ENCODE results near the gene CDH24. TPM values are rescaled to one million over a fixed set of nuclear protein-coding genes. Genes with fewer than 3 reads are reported as not detected.

The CDH24 gene, protein sequence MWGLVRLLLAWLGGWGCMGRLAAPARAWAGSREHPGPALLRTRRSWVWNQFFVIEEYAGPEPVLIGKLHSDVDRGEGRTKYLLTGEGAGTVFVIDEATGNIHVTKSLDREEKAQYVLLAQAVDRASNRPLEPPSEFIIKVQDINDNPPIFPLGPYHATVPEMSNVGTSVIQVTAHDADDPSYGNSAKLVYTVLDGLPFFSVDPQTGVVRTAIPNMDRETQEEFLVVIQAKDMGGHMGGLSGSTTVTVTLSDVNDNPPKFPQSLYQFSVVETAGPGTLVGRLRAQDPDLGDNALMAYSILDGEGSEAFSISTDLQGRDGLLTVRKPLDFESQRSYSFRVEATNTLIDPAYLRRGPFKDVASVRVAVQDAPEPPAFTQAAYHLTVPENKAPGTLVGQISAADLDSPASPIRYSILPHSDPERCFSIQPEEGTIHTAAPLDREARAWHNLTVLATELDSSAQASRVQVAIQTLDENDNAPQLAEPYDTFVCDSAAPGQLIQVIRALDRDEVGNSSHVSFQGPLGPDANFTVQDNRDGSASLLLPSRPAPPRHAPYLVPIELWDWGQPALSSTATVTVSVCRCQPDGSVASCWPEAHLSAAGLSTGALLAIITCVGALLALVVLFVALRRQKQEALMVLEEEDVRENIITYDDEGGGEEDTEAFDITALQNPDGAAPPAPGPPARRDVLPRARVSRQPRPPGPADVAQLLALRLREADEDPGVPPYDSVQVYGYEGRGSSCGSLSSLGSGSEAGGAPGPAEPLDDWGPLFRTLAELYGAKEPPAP
- 15.0 and 35.9 TPM in 2 replicates for total RNA-seq (ENCODE audit: low replicate concordance)

DNA sequence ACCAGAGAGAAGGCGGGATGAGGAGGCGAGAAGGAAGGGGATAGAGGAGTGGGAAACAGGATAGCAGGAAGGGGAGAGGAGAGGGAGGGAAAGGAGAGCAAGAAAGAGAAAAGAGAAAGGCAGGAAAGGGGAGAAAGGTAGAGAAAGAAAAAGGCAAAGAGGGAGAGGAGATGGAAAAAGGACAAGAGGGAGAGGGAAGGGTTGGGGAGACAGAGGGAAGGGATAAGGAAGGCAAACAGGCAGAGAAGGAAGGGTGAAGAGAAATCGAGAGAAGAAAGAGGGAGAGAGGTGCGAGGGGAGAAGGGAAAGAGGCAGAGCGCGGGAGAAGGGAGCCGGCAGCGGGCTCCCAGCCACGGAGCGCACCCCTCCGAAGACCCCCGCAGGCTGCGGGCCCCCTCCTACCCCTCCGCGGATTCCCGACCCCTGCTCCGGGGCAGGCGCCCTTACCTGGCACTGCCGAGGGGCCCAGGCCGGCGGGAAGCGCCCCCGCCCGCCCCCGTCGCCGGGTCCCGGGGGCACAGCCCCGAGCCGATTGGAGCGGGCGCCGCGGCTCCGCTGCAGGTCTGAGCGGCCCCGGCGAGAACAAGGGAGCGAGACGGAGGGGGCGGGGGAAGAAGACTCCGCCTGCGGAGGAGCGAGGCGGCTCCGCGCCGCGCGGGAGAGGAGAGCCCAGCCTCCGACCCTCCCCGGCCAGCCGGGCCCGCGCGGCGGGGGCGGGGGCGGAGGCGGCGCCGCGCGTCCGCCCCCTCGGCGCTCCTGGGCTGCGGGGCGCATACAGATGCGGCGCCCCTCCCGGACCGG is at the start of gene CDH24:
Gene CDH24, minus strand, starts transcription at position 565 of the 801 bp plus-strand sequence. CDS start 1,787 bp downstream, outside the sequence.
- Histone ChIP-seq H2AFZ (replicated peaks) (peak within 1 kb of the TSS; percentile 63), H3K4me3 (peak within 1 kb of the TSS; percentile 92), H4K20me1 (ENCODE audit: low read depth) (peaks cover 52% of the 10 kb centered on the region), H3K27ac (peak within 1 kb of the TSS; percentile 81), H3K79me2 (ENCODE audit: low read depth) (peaks cover 10% of the 10 kb centered on the region), H3K36me3 (peaks cover 5% of the 10 kb centered on the region), H3K4me1 (peaks cover 5% of the 10 kb centered on the region), H3K9ac (no peak within 1 kb of the TSS), H3K9me3 (ENCODE audit: low read depth) (no peaks in the 10 kb centered on the region), H3F3A (ENCODE audit: low read depth) (peaks cover 43% of the 10 kb centered on the region), H3K27me3 (no peaks in the 10 kb centered on the region), H3K4me2 (peak within 1 kb of the TSS; percentile 94)
- peaks cover 8% of the 10 kb centered on the region for H3K27me3 Mint-ChIP-seq (ENCODE audit: insufficient read depth, low read depth)
- H3K4me3 Mint-ChIP-seq = peak within 1 kb of the TSS; percentile 92
- peak within 1 kb of the TSS; percentile 64 for H3K27ac Mint-ChIP-seq
- DNase-seq (ENCODE audit: low spot score) = peak; percentile 94
- no peaks in the 10 kb centered on the region for H3K9me3 Mint-ChIP-seq
- TF ChIP-seq, protein P1, sequence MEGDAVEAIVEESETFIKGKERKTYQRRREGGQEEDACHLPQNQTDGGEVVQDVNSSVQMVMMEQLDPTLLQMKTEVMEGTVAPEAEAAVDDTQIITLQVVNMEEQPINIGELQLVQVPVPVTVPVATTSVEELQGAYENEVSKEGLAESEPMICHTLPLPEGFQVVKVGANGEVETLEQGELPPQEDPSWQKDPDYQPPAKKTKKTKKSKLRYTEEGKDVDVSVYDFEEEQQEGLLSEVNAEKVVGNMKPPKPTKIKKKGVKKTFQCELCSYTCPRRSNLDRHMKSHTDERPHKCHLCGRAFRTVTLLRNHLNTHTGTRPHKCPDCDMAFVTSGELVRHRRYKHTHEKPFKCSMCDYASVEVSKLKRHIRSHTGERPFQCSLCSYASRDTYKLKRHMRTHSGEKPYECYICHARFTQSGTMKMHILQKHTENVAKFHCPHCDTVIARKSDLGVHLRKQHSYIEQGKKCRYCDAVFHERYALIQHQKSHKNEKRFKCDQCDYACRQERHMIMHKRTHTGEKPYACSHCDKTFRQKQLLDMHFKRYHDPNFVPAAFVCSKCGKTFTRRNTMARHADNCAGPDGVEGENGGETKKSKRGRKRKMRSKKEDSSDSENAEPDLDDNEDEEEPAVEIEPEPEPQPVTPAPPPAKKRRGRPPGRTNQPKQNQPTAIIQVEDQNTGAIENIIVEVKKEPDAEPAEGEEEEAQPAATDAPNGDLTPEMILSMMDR (IDR thresholded peaks at IDR 0.05) = no peak
- TF ChIP-seq EZH2 (IDR thresholded peaks at IDR 0.05) (no peak), EZH2phosphoT487 (IDR thresholded peaks at IDR 0.05) (no peak)
- H3K36me3 Mint-ChIP-seq = peaks cover 20% of the 10 kb centered on the region
- H3K4me1 Mint-ChIP-seq = peaks cover 24% of the 10 kb centered on the region

DNA sequence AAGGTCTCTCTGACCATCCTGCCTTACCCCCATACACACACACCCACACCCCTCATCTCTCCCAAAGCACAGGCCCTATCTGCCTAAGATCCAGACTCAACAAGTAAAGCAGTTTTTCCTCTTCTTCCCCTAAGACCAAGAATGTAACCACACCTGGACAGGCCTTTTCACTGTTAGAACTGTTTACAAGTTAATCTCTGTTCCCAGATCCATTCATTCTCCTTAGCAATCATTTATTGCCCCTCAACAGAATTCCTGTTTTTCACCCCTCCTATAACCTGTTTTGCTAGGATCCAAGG is 49.4 kb upstream of the CDH24 start:
- peaks cover 4% of the 10 kb centered on the region for H3K9me3 Mint-ChIP-seq
- H4K20me1 ChIP-seq (ENCODE audit: low read depth) = no peaks in the 10 kb centered on the region
- H3K27me3 ChIP-seq = peaks cover 10% of the 10 kb centered on the region
- no peaks in the 10 kb centered on the region for H3K36me3 ChIP-seq
- H3K4me2 ChIP-seq = no peak overlapping the region
- H3K9ac ChIP-seq = no peak overlapping the region
- peaks cover 3% of the 10 kb centered on the region for H3K4me1 ChIP-seq
- TF ChIP-seq, protein P1 (IDR thresholded peaks at IDR 0.05) = no peak
- TF ChIP-seq EZH2phosphoT487 (IDR thresholded peaks at IDR 0.05) = no peak
- no peak for TF ChIP-seq EZH2 (IDR thresholded peaks at IDR 0.05)
- H3K36me3 Mint-ChIP-seq = no peaks in the 10 kb centered on the region
- H3K27ac Mint-ChIP-seq = peak overlapping the region; percentile 13
- no peaks in the 10 kb centered on the region for H3K9me3 ChIP-seq (ENCODE audit: low read depth)
- no peak overlapping the region for H3K4me3 ChIP-seq
- H2AFZ ChIP-seq (replicated peaks) = no peak overlapping the region
- H3K4me1 Mint-ChIP-seq = peaks cover 18% of the 10 kb centered on the region
- H3K27me3 Mint-ChIP-seq (ENCODE audit: insufficient read depth, low read depth) = peaks cover 4% of the 10 kb centered on the region
- no peaks in the 10 kb centered on the region for H3K79me2 ChIP-seq (ENCODE audit: low read depth)
- no peak overlapping the region for H3K27ac ChIP-seq
- peaks cover 13% of the 10 kb centered on the region for H3F3A ChIP-seq (ENCODE audit: low read depth)
- H3K4me3 Mint-ChIP-seq = no peak overlapping the region
- DNase-seq (ENCODE audit: low spot score) = no peak

DNA sequence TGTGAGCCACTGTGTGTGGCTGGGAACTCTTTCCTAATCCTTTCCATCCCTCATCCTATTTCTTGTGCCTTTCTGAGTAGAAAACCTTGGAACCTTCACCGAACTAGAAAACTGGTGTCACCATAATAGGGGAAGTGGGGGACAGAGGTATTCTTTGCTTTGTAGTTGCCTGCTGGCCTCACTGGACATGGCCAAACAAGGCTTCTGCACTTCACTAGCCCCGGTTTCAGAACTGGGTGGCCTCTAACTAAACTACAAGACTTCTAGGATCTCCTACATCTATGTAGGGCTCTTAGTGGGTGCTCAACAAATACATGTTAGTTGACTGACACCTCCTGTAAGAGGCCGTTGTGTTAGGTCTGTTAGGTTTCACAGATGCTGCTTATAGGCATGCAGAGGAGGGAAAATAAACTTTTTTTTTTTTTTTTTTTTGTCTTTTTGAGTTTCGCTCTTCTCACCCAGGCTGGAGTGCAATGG is 48.1 kb upstream of the CDH24 start:
- Histone ChIP-seq H3K4me2 (no peak overlapping the region), H2AFZ (replicated peaks) (no peak overlapping the region), H3K79me2 (ENCODE audit: low read depth) (no peaks in the 10 kb centered on the region), H4K20me1 (ENCODE audit: low read depth) (no peaks in the 10 kb centered on the region), H3K36me3 (no peaks in the 10 kb centered on the region), H3K4me1 (peaks cover 8% of the 10 kb centered on the region), H3K27ac (no peak overlapping the region), H3F3A (ENCODE audit: low read depth) (peaks cover 13% of the 10 kb centered on the region), H3K9ac (no peak overlapping the region), H3K4me3 (no peak overlapping the region), H3K9me3 (ENCODE audit: low read depth) (no peaks in the 10 kb centered on the region), H3K27me3 (no peaks in the 10 kb centered on the region)
- DNase-seq (ENCODE audit: low spot score) = no peak
- TF ChIP-seq EZH2phosphoT487 (IDR thresholded peaks at IDR 0.05) = no peak
- TF ChIP-seq, protein P1 (IDR thresholded peaks at IDR 0.05) = no peak
- TF ChIP-seq EZH2 (IDR thresholded peaks at IDR 0.05) = no peak
- H3K4me3 Mint-ChIP-seq = no peak overlapping the region
- H3K27ac Mint-ChIP-seq = peak overlapping the region; percentile 6
- peaks cover 4% of the 10 kb centered on the region for H3K9me3 Mint-ChIP-seq
- no peaks in the 10 kb centered on the region for H3K36me3 Mint-ChIP-seq
- peaks cover 20% of the 10 kb centered on the region for H3K4me1 Mint-ChIP-seq
- peaks cover 6% of the 10 kb centered on the region for H3K27me3 Mint-ChIP-seq (ENCODE audit: insufficient read depth, low read depth)
